HUES64 (cell line): ENCODE measurements around the gene GCM1.

Experiments used
- H3K27ac ChIP-seq: 2 replicates; pipeline ENCODE4 v1.7.0; 2013; ENCODE audit warnings: low read depth, low read length, inconsistent platforms
- H3K27me3 ChIP-seq: 2 replicates; pipeline ENCODE4 v1.6.1; 2013; ENCODE audit warnings: mild to moderate bottlenecking, low read length; ENCODE audit not compliant: insufficient read depth
- H3K36me3 ChIP-seq: 2 replicates; pipeline ENCODE4 v1.6.1; 2013; ENCODE audit warnings: mild to moderate bottlenecking, low read length; ENCODE audit not compliant: insufficient read depth
- H3K4me1 ChIP-seq: 2 replicates; pipeline ENCODE4 v1.6.1; 2013; ENCODE audit warnings: mild to moderate bottlenecking, low read length, moderate library complexity; ENCODE audit not compliant: insufficient read depth
- H3K4me3 ChIP-seq: 2 replicates; pipeline ENCODE4 v1.5.1; 2013; ENCODE audit warnings: mild to moderate bottlenecking, low read length, moderate library complexity
- H3K9ac ChIP-seq: 2 replicates; pipeline ENCODE4 v1.6.1; 2013; ENCODE audit warnings: mild to moderate bottlenecking, low read depth, low read length
- H3K9me3 ChIP-seq: 2 replicates; pipeline ENCODE4 v1.6.1; 2013; ENCODE audit warnings: low read depth, low read length; ENCODE audit not compliant: insufficient read depth
- WGBS: fragments of 150-250, 120-280 bp; methylation state at CpG from one replicate; pipeline ENCODE4 v1.1.7; 2013; ENCODE audit warnings: missing lambda C conversion rate; 5-methylcytosine and 5-hydroxymethylcytosine counted together

GCM1 gene

DNA sequence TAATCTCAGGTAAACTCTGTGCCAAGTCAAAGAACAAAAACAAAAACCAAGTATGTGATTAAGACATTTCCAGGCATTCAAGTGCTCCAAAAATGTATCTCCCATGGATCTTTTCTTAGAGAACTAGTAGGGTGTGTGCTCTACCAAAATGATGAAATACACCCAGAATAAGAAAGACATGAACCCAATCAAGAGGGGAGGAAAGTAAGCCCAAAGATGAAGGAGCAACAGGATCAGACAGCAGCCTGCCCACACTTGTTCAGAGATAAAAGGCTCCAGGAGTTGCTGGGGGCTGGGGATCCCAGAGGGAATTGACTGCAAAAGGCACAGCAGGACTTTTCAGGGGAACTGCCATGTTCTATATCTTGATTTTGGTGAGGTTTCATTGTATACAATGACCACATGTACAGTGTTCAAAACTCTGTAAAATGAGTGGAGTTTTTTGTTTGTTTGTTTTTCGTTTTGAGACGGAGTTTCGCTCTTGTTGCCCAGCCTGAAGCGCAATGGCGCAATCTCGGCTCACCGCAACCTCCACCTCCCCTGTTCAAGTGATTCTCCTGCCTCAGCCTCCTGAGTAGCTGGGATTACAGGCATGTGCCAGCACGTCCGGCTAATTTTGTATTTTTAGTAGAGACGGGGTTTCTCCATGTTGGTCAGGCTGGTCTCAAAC, 24.4 kb downstream of the GCM1 start:
- no peak overlapping the region for H3K27ac ChIP-seq
- no peaks in the 10 kb centered on the region for H3K9me3 ChIP-seq
- H3K4me1 ChIP-seq: peaks cover 15% of the 10 kb centered on the region
- H3K36me3 ChIP-seq: no peaks in the 10 kb centered on the region
- 92% methylated on average over 10 of the region's 10 CpGs for WGBS
- no peak overlapping the region for H3K9ac ChIP-seq
- no peaks in the 10 kb centered on the region for H3K27me3 ChIP-seq
- no peak overlapping the region for H3K4me3 ChIP-seq

GRCh38 chr6:53119772-53120409, 28.8 kb downstream of the GCM1 start:
- Histone ChIP-seq H3K36me3 (no peaks in the 10 kb centered on the region), H3K9me3 (0 out of 2 replicates have a peak, but pooled peaks cover 2% of the 10 kb centered on the region), H3K27me3 (no peaks in the 10 kb centered on the region), H3K9ac (no peak overlapping the region), H3K27ac (peak overlapping the region; percentile 73), H3K4me3 (no peak overlapping the region), H3K4me1 (peaks cover 26% of the 10 kb centered on the region)
- WGBS: 8% methylated on average over 4 of the region's 4 CpGs

GRCh38 chr6:53119349-53119748, 29.3 kb downstream of the GCM1 start:
- Histone ChIP-seq H3K9me3 (0 out of 2 replicates have a peak, but pooled peaks cover 2% of the 10 kb centered on the region), H3K36me3 (no peaks in the 10 kb centered on the region), H3K27me3 (no peaks in the 10 kb centered on the region), H3K9ac (no peak overlapping the region), H3K4me3 (no peak overlapping the region), H3K4me1 (peaks cover 26% of the 10 kb centered on the region), H3K27ac (peak overlapping the region; percentile 73; the same call in 1 of the 2 replicates)
- 88% methylated on average over 1 of the region's 1 CpG for WGBS

DNA sequence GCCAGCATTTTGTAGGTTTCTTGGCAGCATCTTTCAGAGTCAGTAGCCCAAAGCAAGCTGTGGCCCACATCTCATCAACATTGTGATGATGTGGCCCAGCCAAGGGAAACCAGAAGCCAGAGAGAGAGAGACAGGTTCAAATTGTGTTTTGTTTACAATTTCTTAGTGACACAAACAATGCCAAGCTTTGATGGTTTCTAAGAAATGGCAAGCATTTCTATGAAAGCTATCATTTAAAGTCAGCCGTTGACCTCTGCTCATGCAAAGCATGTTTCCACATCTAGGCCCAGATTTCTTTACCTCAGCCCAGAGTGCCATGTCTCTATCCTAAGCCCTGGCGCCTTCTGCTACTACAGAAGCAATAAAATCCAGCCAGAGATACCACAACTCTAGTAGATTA, 32.9 kb downstream of the GCM1 start:
- 96% methylated on average over 2 of the region's 2 CpGs for WGBS
- no peaks in the 10 kb centered on the region for H3K36me3 ChIP-seq
- H3K9ac ChIP-seq: no peak overlapping the region
- H3K4me1 ChIP-seq: peaks cover 25% of the 10 kb centered on the region
- no peaks in the 10 kb centered on the region for H3K27me3 ChIP-seq
- 0 out of 2 replicates have a peak, but pooled peaks cover 2% of the 10 kb centered on the region for H3K9me3 ChIP-seq
- H3K27ac ChIP-seq: no peak overlapping the region
- no peak overlapping the region for H3K4me3 ChIP-seq

- H3K36me3 ChIP-seq: no peaks in the 10 kb centered on the region
- H3K9me3 ChIP-seq: 0 out of 2 replicates have a peak, but pooled peaks cover 2% of the 10 kb centered on the region
- no peaks in the 10 kb centered on the region for H3K27me3 ChIP-seq
- peaks cover 19% of the 10 kb centered on the region for H3K4me1 ChIP-seq
- H3K27ac ChIP-seq: no peak overlapping the region
- 94% methylated on average over 1 of the region's 1 CpG for WGBS
- no peak overlapping the region for H3K9ac ChIP-seq
- no peak overlapping the region for H3K4me3 ChIP-seq
These were observed 33.5 kb downstream of the GCM1 start for GRCh38 chr6:53115113-53115512.

GRCh38 chr6:53113742-53114141, 34.9 kb downstream of the GCM1 start:
- Histone ChIP-seq H3K4me1 (peaks cover 6% of the 10 kb centered on the region; the same call in 1 of the 2 replicates), H3K27me3 (no peaks in the 10 kb centered on the region), H3K36me3 (no peaks in the 10 kb centered on the region), H3K9ac (no peak overlapping the region), H3K9me3 (0 out of 2 replicates have a peak, but pooled peaks cover 2% of the 10 kb centered on the region), H3K4me3 (no peak overlapping the region), H3K27ac (no peak overlapping the region)
- WGBS: 71% methylated on average over 4 of the region's 4 CpGs

GRCh38 chr6:53112871-53113270, 35.8 kb downstream of the GCM1 start:
- no peak overlapping the region for H3K4me3 ChIP-seq
- WGBS: 97% methylated on average over 1 of the region's 1 CpG
- H3K36me3 ChIP-seq: no peaks in the 10 kb centered on the region
- no peaks in the 10 kb centered on the region for H3K27me3 ChIP-seq
- no peaks in the 10 kb centered on the region for H3K4me1 ChIP-seq
- H3K9me3 ChIP-seq: 0 out of 2 replicates have a peak, but pooled peaks cover 2% of the 10 kb centered on the region
- no peak overlapping the region for H3K27ac ChIP-seq
- no peak overlapping the region for H3K9ac ChIP-seq

DNA sequence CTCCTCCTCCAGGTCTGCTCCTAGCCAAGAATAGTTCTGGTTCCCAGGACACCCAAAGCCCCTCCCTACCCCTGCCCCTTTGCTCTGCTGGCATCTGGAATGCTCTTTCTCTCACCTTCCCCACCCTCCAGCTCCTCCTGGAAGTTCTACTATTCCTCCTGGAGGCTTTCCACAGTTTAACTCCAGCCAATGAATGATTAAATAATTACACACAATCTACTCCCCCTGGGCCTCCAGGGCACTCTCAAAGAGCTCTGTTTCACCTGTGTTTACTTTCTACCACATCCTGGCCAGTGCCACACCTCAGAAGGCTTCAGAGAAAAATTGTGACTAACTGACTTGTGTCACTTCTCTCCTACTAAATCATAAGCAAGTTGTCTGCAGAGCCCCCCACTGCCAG, 36.2 kb downstream of the GCM1 start:
- H3K4me1 ChIP-seq: no peaks in the 10 kb centered on the region
- no peaks in the 10 kb centered on the region for H3K36me3 ChIP-seq
- H3K27ac ChIP-seq: no peak overlapping the region
- H3K4me3 ChIP-seq: no peak overlapping the region
- H3K9ac ChIP-seq: no peak overlapping the region
- H3K27me3 ChIP-seq: no peaks in the 10 kb centered on the region
- H3K9me3 ChIP-seq: 0 out of 2 replicates have a peak, but pooled peaks cover 2% of the 10 kb centered on the region

GRCh38 chr6:53111865-53112264, 36.8 kb downstream of the GCM1 start:
- Histone ChIP-seq H3K27ac (no peak overlapping the region), H3K4me3 (no peak overlapping the region), H3K9ac (no peak overlapping the region), H3K27me3 (no peaks in the 10 kb centered on the region), H3K9me3 (0 out of 2 replicates have a peak, but pooled peaks cover 2% of the 10 kb centered on the region), H3K36me3 (no peaks in the 10 kb centered on the region), H3K4me1 (no peaks in the 10 kb centered on the region)
- 94% methylated on average over 6 of the region's 6 CpGs for WGBS

DNA sequence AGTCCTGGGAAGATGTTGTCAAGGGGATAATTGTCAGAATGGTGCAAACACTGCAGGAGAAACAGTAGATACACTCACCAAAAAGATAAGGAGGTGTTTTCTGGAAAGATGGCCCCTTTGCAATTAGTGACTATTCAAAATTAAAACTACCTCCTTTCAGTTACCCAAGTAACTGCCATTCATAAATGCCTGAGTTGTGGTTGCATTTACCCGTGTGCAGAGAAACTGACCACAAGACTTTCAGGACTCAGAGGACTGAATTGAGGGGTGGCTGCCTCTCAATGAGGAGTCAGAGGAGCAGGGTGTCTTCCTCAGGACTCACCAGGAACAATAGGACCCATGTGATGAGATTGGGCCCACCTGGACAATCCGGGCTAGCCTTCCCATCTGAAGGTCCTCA, 39.0 kb downstream of the GCM1 start:
- no peaks in the 10 kb centered on the region for H3K36me3 ChIP-seq
- no peaks in the 10 kb centered on the region for H3K27me3 ChIP-seq
- no peaks in the 10 kb centered on the region for H3K4me1 ChIP-seq
- H3K4me3 ChIP-seq: no peak overlapping the region
- 94% methylated on average over 2 of the region's 2 CpGs for WGBS
- H3K9me3 ChIP-seq: no peaks in the 10 kb centered on the region
- no peak overlapping the region for H3K9ac ChIP-seq
- H3K27ac ChIP-seq: no peak overlapping the region

DNA sequence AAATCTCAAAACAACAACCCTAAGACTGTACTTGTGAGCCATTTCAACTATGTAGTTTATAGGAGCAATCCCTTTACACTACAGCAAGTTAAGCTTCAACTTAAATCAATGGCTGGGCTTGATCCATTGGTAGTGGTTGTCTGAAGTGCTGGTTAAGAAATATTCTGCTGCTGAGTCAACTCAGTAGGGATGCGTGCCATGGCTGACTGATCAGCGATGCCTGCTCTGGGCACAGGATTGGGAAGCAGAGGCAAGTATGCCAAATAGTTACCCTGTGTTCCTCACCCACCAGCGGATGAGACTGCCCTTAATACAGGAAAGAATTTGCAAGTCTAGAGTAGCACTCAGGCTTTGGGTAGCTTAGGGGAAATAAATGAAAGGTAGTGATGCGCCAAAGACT, 41.5 kb downstream of the GCM1 start:
- Histone ChIP-seq H3K27ac (no peak overlapping the region), H3K4me1 (no peaks in the 10 kb centered on the region), H3K27me3 (no peaks in the 10 kb centered on the region), H3K36me3 (peaks cover 3% of the 10 kb centered on the region; the same call in 1 of the 2 replicates), H3K4me3 (no peak overlapping the region), H3K9me3 (no peaks in the 10 kb centered on the region), H3K9ac (no peak overlapping the region)
- 90% methylated on average over 4 of the region's 4 CpGs for whole genome bisulfite sequencing
